Endothelial cell of umbilical vein (primary cell): Measurements from ENCODE around the gene SNCB. TPM values are rescaled to one million over a fixed set of nuclear protein-coding genes. Genes with fewer than 3 reads are reported as not detected.

ENCODE experiments used
- BruUV-seq: library from RNA; stranded (reverse); fragments of 400-500 nt; replicated peaks from 2 replicates; lab custom pipeline; 2021; lab: Mats Ljungman, UMichigan
- CTCF ChIA-PET: fragments of 300-600, 350-600 bp; sonication (Branson Sonifier 250); formaldehyde crosslinking; loops from one replicate; lab custom pipeline; 2021; ENCODE audit warnings: antibody characterized with exemption, inconsistent platforms; lab: Charles Lee
- POLR2A ChIA-PET: fragments of 300-600, 350-600 bp; sonication (Branson Sonifier 250); formaldehyde crosslinking; loops from one replicate; lab custom pipeline; 2021; ENCODE audit warnings: antibody characterized with exemption, inconsistent platforms; lab: Charles Lee
- DNase-seq: peaks from one replicate; pipeline ENCODE4 v3.0.0-alpha.2; 2011; ENCODE audit warnings: low read depth, low spot score
- FAIRE-seq: peaks from 2 replicates; lab custom pipeline; 2011; peaks lifted over from hg19 to GRCh38; lab: Jason Lieb, UNC
- H2AFZ ChIP-seq: 2 replicates; pipeline ENCODE4 v1.6.0; 2012; ENCODE audit warnings: low read depth, low read length, control low read depth, inconsistent platforms
- H3K27ac ChIP-seq: 2 replicates; pipeline ENCODE4 v1.5.1; 2011; ENCODE audit warnings: low read depth, mild to moderate bottlenecking, control low read depth, low read length, moderate library complexity; ENCODE audit not compliant: insufficient read depth
- H3K27me3 ChIP-seq, 2 experiments: 2 replicates each; pipeline versions ENCODE4 v1.6.0 to v1.6.1; 2011; ENCODE audit warnings: low read length in 2 of 2, mixed read lengths in 1 of 2; ENCODE audit not compliant: control insufficient read depth in 2 of 2, insufficient read depth in 2 of 2
- H3K36me3 ChIP-seq, 2 experiments: 2 replicates in 1 of 2; 3 replicates in 1 of 2; pipeline ENCODE4 v1.5.1; 2011; ENCODE audit warnings: low read length in 2 of 2, mild to moderate bottlenecking in 1 of 2, moderate library complexity in 1 of 2; ENCODE audit not compliant: control insufficient read depth in 2 of 2, insufficient read depth in 2 of 2; ENCODE audit errors: extremely low read depth in 1 of 2
- H3K4me1 ChIP-seq: 3 replicates; pipeline ENCODE4 v1.5.1; 2011; ENCODE audit warnings: mild to moderate bottlenecking, low read length; ENCODE audit not compliant: control insufficient read depth, insufficient read depth; ENCODE audit errors: extremely low read depth
- H3K4me2 ChIP-seq: 2 replicates; pipeline ENCODE4 v1.6.1; 2011; ENCODE audit warnings: low read length, control low read depth, mixed read lengths; ENCODE audit not compliant: insufficient read depth
- H3K4me3 ChIP-seq, 3 experiments: fragments of 200-600 bp in 1 of 3; sonication (generic), shearing (Covaris generic) in 1 of 3; replicated peaks in 1 of 3; 2 replicates each; pipeline ENCODE4 v1.5.1; 2011 to 2016; ENCODE audit warnings: control low read depth in 3 of 3, low read length in 3 of 3, mild to moderate bottlenecking in 2 of 3, inconsistent platforms in 1 of 3, low read depth in 1 of 3, moderate library complexity in 1 of 3; ENCODE audit not compliant: insufficient read depth in 1 of 3
- H3K79me2 ChIP-seq: 2 replicates; pipeline ENCODE4 v1.6.0; 2012; ENCODE audit warnings: low read length, inconsistent platforms; ENCODE audit not compliant: control insufficient read depth, insufficient read depth
- H3K9ac ChIP-seq: replicated peaks from 2 replicates; pipeline ENCODE3; 2011; ENCODE audit warnings: low read length, control low read depth; ENCODE audit not compliant: insufficient read depth; ENCODE audit errors: extremely low read depth
- H3K9me1 ChIP-seq: replicated peaks from 3 replicates; pipeline ENCODE4 v1.6.0; 2011; ENCODE audit warnings: mild to moderate bottlenecking, low read length; ENCODE audit not compliant: control insufficient read depth, insufficient read depth; ENCODE audit errors: extremely low read depth
- H3K9me3 ChIP-seq: replicated peaks from 2 replicates; pipeline ENCODE4 v1.5.1; 2012; ENCODE audit warnings: low read length, inconsistent platforms; ENCODE audit not compliant: control insufficient read depth, insufficient read depth
- H4K20me1 ChIP-seq: replicated peaks from 2 replicates; pipeline ENCODE3; 2011; ENCODE audit warnings: mild to moderate bottlenecking, low read length; ENCODE audit not compliant: control insufficient read depth, insufficient read depth; ENCODE audit errors: extremely low read depth
- CTCF ChIP-seq, 2 donors: IDR thresholded peaks; 1 replicate in 1 of 2; 2 replicates in 1 of 2; pipeline ENCODE4 v1.5.1; 2011; ENCODE audit warnings: low read length in 2 of 2, mild to moderate bottlenecking in 2 of 2, moderate library complexity in 2 of 2, control low read depth in 1 of 2, inconsistent platforms in 1 of 2, low read depth in 1 of 2; ENCODE audit not compliant: insufficient read depth in 1 of 2; ENCODE audit errors: extremely low read depth in 1 of 2
- EZH2 ChIP-seq: IDR thresholded peaks from 2 replicates; pipeline ENCODE4 v1.6.1; 2012; ENCODE audit warnings: borderline replicate concordance, low read depth, mild to moderate bottlenecking, moderate library complexity, low read length, inconsistent platforms; ENCODE audit not compliant: severe bottlenecking
- FOS ChIP-seq: IDR thresholded peaks from 2 replicates; pipeline ENCODE4 v1.6.1; 2011; ENCODE audit warnings: mild to moderate bottlenecking, low read length, moderate library complexity, borderline replicate concordance; ENCODE audit not compliant: insufficient read depth
- GATA2 ChIP-seq: IDR thresholded peaks from 2 replicates; pipeline ENCODE4 v1.7.0; 2011; ENCODE audit warnings: low read depth, mild to moderate bottlenecking, moderate library complexity, mixed read lengths, low read length; ENCODE audit not compliant: insufficient read length, insufficient read depth
- JUN ChIP-seq: IDR thresholded peaks from 2 replicates; pipeline ENCODE4 v1.6.1; 2011; ENCODE audit warnings: borderline replicate concordance, low read depth; ENCODE audit not compliant: insufficient read length, insufficient read depth
- MYC ChIP-seq: IDR thresholded peaks from one replicate; pipeline ENCODE4 v1.6.1; 2011; ENCODE audit warnings: mild to moderate bottlenecking, low read depth, low read length
- POLR2A ChIP-seq: IDR thresholded peaks from 2 replicates; pipeline ENCODE4 v1.6.1; 2012; ENCODE audit warnings: low read depth, mild to moderate bottlenecking, control low read depth, low read length
- POLR2AphosphoS5 ChIP-seq: IDR thresholded peaks from 2 replicates; pipeline ENCODE4 v1.6.1; 2012; ENCODE audit warnings: low read depth, mild to moderate bottlenecking, control low read depth, low read length, moderate library complexity; ENCODE audit not compliant: insufficient read depth
- dilution Hi-C: fragments of 300-500 bp; cut with MboI; formaldehyde crosslinking; loops from one replicate; pipeline ENCODE4 v1.15.0; 2019; ENCODE audit warnings: low sequenced_read_pairs; ENCODE audit not compliant: extremely low pct_ligation_motif_present
- intact Hi-C: fragments of 100-400 bp; cut with micrococcal nuclease; formaldehyde crosslinking; loops from one replicate; pipeline ENCODE4 v1.10.0; 2022
- polyA plus RNA-seq, 4 experiments: library from polyadenylated mRNA; depleted of rRNA in 3 of 4; stranded (reverse) in 3 of 4; unstranded in 1 of 4; fragments of >200 nt; gene quantifications; 2 replicates each; pipeline versions ENCODE4 v1.2.1 to v1.2.3, GENCODE V29; 2011 to 2012; ENCODE audit warnings: missing spikeins in 1 of 4
- total RNA-seq: library from RNA; stranded (reverse); gene quantifications from 2 replicates; pipeline ENCODE4 v1.2.3, GENCODE V29; 2021
- TF ChIP-seq, protein P1 (sequence below): IDR thresholded peaks from 2 replicates; pipeline ENCODE4 v1.6.1; 2011; ENCODE audit not compliant: insufficient read depth, insufficient read length

SNCB gene
- total and polyA plus RNA-seq, 2 donors (not counting 3 experiments of a cell fraction or from before 2014, with no cell fraction given), result 0.08 TPM; not detected in 1

GRCh38 chr5:176614805-176615478 is 15.4 kb downstream of the SNCB start:
- Histone ChIP-seq H3K27ac (no peak overlapping the region), H3K4me3 (no peak overlapping the region), H3K27me3 (peaks cover 7 to 16% of the 10 kb centered on the region in 2 experiments), H3K9me3 (no peaks in the 10 kb centered on the region), H2AFZ (no peak overlapping the region), H3K9ac (no peak overlapping the region), H3K79me2 (no peaks in the 10 kb centered on the region), H3K4me2 (no peak overlapping the region), H3K4me1 (peaks cover 23% of the 10 kb centered on the region), H3K9me1 (no peaks in the 10 kb centered on the region), H3K36me3 (no peaks in the 10 kb centered on the region), H4K20me1 (no peaks in the 10 kb centered on the region)
- POLR2A ChIA-PET, result no interaction called here
- dilution Hi-C loops, result no loop called here
- peak; percentile 94 for FAIRE-seq
- BruUV-seq, result no TSS peak
- CTCF ChIA-PET, result interaction anchor here (0.6 kb wide), 2 partner anchors 19 to 68 kb away, joined by 3 to 4 read pairs; no protein-coding TSS in a partner anchor
- intact Hi-C loops, result loop anchor here (2.0 to 10.0 kb wide), 2 partner anchors 78 to 170 kb away; partner anchors contain the start of genes FAF2 and RNF44
- TF ChIP-seq CTCF (IDR thresholded peaks at IDR 0.05; ENCODE audit: extremely low read depth in 1 of 2, insufficient read depth in 1 of 2, low read depth in 1 of 2, low read length in 2 of 2), result no peak
- no peak for TF ChIP-seq POLR2A
- TF ChIP-seq, protein P1, sequence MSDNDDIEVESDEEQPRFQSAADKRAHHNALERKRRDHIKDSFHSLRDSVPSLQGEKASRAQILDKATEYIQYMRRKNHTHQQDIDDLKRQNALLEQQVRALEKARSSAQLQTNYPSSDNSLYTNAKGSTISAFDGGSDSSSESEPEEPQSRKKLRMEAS, result no peak
- peak; percentile 82 for TF ChIP-seq POLR2AphosphoS5
- peak; percentile 87 for TF ChIP-seq FOS
- TF ChIP-seq EZH2, result no peak
- peak; percentile 61 for TF ChIP-seq JUN
- TF ChIP-seq GATA2, result no peak
- TF ChIP-seq MYC, result no peak
- peak; percentile 80 for DNase-seq
